ENCODE measurements around the gene SNRNP48.

Gene SNRNP48

DNA sequence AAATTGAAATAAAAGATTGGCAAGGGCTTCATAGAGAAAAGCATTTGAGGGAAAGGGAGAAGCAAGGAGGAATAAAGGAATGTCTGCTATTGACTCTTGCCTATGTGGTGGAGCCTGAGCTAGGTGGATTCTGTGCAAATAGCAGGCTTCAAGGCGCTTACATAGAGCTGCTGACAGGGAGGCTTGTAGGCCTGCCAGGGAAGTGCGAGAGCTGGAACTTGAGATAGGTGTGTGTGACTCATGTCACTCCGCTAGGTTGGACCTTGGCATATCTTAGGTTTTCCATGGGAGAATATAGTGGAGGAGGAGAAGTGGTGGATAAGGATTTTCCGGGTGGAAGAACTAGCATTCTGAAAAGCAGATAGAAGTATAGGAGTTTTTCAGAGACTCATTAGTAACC, 14.0 kb downstream of the SNRNP48 start:
- no peak for DNase-seq

DNA sequence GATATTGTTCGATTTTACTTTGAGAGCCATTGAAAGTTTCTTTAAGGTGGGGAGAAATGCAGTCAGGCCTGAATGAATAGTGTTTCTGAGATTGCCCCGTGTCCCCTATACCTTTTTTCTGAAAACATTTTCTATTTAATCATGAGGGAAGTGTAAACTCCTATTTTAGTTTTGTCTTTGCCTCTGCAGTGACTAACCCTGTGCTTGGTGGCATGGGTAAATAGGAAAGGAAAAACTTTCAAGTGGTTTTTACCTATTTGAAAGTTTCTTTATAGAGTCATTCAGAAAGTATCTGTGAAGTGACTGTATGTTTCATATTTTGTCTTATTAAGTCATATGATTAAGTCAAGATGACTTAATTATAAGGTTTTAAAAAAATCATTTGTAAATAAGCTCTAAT, 14.5 kb downstream of the SNRNP48 start:
- DNase-seq: no peak

DNA sequence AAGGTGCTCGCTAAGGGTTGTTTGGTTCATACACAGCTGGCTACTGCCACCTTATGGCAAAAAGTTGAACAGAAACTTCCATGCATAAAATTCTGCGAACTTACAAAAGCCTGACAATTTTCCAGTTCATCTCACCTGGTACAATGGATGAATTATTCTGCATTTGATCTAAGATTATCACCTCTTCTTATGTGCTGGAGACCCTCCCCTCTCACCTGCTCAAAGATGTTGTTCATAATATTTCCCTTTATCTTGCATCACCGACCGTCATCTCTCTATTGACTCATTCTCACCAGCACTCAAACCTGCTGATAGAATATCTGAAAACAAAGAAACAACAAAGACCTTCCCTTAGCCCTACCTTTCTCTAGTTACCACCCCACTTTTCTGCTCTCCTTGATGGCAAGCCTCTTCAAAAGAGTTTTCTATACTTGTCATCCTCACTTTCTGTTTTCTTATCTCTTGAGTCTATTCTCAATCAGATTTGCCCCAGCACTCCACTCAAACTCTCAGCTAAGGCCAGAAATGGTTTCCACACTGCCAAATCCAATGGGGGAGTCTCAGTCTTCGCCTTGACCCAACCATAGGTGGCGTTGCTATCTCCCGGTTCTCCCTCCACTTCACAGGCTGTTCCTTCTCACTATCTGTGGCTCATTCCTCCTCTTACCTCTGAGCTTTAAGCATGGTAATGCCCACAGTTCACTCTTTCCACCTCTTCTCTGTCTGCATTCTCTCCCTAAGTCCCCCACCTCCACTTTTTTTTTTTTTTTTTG, 25.8 kb downstream of the SNRNP48 start:
- peak; percentile 14 to 54 for DNase-seq

DNA sequence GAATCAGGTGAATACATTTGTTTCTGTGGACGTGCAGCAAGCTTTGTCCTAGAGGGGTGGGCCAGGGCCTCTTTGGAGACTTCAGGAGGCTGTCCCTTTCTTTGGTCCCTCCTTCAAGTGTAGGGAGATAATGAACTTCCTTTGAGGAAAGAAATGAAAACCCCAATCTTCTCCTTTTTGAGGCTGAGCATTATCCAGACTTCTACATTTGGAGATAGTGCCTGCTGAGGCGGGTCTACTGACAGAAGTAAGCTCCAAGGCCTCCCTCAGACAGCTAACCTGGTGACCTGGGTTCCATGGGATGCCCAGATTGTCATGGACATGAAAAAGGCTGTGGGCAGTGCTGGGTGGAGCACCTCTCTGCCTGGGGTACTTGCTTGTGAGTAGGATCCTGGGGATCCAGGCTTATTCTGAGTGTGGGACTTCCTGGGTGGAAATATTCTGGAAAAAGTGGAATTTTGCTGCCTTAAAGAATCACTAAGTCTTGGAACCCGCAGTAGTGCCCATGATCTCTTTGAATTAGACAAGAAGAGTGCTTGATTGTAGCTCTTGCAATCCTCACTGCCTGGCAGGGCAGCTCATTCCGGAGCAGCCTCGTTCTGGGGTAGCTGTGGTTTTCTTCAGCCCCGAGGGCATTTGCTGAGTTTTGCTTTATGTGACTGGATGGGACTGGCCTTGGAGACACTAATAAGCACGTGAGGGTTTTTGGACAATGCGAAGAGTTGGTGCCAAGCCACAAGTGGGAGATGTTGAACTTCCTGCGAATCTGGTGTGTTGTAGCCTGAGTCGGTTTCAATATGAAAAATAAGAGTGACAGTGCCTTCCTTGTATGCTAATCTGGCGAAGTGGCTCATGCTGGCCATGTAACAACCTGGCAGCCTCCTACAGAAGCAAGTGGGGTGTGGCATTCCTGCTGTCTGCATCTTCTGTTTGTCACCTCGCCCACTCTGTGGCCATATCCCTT, 28.1 kb downstream of the SNRNP48 start:
- DNase-seq: peak; percentile 5 to 18

DNA sequence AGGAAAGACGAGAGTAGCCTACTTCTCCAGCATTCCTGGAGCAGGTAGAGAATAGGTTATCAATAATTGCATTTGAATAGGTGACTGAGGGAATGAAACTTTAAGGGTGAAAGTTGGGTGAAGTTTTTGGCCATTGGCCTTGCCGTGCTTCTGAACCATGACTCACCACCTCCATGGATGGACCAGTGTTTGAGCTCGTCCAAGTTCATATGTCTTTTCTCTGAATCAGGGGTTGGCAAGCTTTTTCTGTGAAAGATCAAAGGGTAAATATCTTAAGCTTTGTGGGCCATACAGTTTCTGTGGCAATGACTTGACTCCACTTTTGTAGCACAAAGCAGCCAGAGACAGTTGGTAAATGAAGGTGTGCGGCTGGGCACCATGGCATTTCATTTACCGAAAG, 31.8 kb downstream of the SNRNP48 start:
- no peak for DNase-seq

DNA sequence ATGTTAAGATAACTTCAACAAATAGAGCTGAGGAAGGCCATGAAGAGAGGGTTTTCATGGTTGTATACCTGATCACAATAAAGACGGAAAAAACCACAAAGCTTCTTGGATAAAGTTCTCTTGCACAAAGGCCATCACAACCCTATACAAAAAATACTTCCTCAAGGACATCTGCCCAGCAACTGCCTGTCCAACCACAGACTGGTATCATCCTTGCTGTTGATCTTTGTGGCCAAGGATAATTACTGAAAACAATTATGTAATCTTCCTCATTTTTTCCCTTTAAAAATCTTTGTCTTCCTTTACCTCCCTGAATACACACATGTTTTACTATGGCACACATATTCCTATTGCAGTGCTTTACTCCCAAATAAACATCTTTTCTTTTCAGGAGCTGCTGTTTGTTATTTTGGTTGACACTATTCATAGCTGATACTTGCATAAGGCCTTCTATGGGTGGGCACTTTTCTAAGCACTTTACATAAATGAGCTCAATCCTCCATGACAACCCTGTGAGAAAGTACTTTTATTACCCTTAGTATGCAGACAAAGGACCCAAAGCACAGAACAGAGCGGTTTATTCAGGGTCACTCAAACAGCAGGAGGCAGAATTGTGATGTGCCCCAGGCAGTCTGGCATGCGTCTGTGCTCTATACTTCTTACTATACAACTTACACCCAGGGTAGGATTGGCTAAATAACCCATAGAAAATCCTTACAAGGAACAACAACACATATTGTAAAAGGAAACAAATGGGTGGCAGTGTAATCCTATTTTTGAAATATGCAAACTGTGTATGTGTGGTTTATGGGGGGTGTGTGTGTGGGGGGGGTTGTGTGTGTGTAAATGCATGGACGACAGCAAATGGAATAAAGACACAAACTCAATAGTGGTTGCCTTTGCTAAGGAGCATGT, 35.1 kb downstream of the SNRNP48 start:
- no peak for DNase-seq

DNA sequence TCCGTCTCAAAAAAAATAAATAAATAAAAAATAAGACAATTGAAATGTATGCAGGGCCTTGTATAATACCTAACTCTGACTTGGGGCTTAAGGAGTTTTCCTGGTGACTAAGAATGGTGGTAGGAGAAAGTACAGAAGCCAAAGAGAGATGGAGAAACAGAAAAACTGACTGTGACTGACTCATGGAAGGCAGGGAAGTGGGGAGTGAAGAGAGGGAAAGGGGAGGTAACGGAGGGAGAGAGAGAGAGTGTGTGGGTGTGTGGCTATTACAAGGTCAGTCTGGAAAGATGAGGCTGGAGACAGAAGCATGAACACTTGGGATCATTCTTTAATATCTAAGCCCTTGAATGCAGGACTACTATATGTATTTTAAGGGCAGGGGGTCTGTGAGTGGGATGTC, 38.5 kb downstream of the SNRNP48 start:
- DNase-seq: no peak

DNA sequence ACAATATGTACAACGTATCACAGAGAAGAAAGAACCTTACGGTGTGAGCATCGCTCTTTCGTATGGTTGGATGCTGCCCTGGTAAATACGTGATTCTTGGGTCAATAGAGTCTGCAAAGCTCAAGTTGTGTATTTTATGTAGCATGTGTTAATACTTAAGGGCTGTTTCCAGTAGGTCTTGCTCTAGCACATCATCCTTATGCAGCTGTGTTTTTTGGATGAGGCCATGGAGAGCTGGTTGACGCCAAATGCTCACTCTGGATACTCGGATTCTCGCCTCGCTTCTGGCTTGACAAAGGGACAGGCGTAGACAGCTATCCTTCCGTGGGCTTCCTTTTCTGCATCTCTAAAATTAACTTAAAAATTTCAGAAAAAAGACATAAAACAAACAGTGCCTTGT, 38.9 kb downstream of the SNRNP48 start:
- no peak for DNase-seq

DNA sequence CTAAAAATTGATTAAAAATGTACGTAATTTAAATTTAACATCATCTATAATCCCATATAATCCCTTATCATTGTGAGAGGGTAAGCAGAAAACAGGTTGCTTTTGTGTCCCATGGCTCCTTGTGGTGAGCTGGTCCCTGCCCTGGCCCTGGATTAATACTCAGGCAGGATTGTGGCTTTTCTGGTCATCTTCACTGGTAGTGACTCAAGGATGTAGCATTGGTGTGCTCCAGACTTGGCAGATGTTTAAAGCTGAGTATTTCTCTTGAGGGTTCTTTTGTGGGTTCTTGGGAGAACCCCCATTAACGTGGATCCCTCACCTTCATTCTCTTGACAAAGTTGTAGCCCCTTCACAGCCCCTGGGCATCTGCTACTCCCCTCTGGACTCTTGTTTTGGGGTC, 39.3 kb downstream of the SNRNP48 start:
- DNase-seq: no peak

DNA sequence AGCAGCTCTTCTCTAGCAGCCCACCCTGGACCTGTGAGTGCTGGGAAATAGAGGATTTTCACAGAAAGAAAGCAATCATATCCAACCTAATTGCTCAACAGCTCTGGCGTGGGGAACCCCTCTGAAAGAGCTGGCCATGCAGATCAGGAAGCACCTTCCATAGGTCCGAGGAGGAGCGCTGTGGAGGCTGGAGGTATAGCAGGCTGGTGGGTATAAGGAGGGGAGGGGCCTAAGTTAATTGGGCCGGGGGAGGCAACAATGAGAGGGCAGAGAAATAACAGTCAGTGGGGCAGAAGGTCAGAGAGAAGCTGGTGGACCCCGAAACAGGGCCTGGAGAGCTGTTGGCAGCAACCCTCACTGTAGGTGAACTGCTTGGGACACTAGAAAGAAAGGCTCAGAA, 40.8 kb downstream of the SNRNP48 start:
- DNase-seq: no peak

DNA sequence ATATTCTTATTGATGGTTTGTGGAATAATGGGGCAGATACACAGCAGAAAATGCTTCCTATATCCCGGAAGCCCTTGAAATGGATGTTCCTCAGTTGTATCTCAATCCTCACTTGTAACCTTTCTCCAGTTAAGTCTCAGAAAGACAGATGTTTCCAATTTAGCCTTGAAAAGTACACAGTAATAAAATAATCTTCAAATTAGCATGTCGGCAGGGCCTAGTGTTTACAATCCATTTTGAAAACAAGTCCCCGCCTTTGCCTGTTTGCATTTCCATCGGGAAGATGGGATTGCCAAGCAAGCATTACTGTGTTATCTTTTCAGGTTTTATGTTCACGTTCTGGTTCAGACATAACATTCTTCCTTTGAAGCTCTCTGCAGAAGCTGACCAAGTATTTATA, 41.5 kb downstream of the SNRNP48 start:
- no peak for DNase-seq

DNA sequence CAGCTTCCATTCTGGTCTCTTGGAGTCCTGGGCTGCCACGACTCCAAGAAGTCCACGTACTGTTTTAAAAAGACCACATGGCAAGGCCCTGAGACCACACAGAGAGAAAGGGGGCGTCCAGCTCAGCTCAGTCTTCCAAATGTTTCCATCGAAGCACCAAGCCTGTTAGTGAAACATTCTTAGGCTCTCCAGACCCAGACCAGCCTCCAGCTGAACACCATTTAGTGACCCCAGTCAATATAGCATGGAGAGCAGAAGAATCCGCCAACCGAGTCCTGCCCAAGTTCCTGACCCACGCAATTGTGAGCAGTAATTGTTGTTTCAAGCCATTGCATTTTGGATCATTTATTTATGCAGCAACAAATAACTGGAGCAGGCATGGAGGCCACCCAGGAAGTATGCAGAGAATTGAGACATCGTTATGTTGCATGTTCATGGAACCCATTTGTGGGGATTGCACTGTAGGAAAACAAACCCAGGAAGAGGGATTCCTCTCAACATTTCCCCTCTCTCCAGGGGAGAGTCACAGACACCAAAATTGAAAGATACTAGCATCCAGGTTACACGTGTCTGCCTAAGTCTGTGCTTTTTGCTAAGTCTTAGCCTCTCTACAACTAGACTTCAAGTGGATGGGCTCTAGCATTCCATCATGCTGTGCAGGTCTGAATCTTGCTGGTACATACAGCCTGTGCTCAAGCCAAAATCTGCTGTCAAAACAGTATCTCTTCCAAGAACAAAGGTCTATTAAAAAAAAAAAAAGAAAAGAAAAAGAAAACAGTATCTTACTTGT, 42.7 kb downstream of the SNRNP48 start:
- DNase-seq: no peak

DNA sequence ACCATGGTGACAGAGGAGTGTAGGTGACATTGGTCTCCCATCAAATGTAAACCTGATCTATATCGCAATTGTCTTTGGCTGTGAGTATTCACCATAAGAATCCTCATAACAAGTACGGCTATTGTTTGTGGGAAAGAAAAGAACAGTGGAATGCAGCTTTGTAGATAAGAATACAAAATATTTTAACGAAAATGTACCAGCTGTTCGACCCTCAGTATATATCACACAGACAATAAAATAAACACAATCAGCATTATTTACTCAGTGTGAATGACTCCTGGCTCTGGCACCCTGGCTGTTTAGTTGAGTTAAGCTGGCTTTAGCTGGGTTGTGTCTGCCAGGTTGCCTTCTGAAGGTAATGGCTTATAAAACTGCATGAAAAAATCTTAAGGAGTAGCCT, 43.4 kb downstream of the SNRNP48 start:
- no peak for DNase-seq

DNA sequence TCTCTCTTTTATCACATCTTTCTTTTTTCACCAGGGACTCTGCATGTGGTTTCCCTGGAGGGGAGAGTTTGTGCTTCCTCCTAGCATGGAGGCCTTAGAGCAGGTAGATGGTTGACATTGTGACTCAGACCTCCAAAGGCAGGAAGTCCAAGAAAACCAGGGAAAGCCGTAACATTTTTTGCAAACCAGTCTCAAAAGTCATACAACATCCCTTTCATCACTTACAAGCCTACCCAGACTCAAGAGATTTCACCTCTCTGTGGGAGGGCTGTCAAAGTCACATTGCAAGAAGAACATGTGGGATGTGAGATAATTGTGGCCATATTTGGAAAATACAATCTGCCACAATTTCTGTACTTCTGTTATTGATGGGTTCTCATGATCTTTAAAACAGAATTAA, 46.2 kb downstream of the SNRNP48 start:
- DNase-seq: no peak

DNA sequence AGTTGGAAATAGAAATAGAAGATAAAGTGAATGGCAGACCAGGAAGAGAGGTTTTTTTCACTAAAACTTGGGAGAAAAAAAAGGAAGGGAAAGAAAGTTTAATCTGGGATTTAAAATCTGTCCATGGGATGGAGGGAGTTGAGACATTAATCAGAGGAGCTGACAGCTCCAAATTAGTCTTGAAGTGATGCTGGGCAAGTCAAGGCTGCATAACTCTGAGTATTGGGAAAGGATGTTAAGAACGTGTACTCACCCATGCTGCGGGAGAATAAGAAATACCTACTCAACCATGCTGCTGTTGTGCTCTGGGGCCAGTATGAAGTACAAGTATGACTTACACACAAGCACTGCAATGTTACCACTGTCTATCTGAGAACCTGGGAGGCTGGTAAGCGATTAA, 47.5 kb downstream of the SNRNP48 start:
- DNase-seq: no peak

DNA sequence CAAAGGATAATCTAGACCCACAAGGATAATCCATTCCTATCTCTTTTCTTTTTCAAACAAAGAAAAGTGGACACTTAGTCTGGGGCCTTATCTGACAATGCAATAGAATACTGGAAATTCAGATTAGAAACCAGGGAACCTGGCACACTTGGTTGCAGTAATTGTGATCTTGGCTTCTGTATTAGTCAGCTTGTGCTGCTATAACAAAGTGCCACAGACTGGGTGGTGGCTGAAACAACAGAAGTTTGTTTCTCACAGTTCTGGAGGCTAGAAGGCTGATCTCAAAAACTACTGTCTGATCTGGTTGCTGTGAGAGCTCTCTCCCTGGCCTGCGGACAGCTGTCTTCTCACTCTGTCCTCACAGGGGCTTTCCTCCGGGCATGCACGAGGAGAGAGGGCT, 49.4 kb downstream of the SNRNP48 start:
- no peak for DNase-seq

DNA sequence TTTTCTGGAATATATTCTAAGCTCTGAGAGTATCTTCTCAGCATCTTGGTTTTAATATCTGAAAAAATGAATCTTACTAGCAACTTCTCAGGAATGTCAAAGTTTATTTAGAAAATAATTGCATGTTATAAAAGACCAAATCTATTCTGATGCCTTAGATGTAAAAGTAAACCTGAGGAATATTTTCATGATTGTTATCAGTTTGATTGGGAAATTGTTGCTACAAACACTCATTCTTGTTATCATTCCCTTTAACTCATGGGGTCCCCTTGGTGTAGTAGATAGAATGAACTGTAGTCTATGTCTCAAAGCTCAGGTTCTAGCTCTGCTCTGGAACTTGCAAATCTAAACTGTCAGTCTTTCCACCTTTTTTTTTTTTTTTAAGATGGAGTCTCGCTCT, 50.0 kb downstream of the SNRNP48 start:
- DNase-seq: no peak

DNA sequence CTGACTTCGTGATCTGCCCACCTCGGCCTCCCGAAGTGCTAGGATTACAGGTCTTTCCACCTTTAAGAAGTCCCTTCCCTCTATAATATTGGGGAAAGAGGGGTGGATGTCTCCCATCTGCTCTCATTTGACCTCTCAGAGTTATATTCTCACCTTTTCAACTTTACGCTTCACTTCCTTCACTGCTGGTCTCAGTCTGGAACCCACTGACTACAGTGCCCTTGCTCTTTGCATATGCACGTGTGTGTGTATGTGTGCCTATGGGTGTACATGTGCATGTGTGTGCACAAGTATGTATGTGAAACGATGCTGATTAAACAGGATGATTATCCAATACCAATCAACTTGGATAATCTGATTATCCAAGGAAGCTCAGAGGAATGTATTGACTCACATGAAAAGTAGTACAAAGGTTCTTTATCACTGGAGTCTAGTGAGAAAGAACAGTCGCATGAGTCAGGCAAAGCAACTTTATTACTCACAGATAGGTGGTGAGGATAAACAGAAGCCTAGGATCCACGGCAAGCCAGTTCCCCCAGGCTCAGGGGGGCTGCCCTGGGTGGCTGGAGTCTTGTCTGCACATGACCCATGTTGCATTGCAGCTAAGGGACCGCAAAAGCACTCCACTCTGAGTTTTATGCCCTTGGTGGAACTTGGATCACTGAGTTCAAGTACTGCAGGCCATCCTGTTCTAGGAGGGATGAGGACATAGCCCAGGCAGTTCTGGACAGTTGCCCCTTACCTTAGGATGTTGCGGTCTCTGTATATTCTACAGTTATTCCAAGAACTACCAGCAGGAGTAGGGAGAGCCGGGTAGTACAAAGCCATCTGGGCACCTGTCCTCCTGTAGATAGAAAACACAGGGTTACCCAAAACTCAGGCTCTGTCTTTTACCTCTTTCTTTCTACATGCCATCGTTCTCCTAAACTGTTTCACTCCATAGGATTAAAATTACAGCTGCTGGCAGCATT, 50.9 kb downstream of the SNRNP48 start:
- DNase-seq: no peak

DNA sequence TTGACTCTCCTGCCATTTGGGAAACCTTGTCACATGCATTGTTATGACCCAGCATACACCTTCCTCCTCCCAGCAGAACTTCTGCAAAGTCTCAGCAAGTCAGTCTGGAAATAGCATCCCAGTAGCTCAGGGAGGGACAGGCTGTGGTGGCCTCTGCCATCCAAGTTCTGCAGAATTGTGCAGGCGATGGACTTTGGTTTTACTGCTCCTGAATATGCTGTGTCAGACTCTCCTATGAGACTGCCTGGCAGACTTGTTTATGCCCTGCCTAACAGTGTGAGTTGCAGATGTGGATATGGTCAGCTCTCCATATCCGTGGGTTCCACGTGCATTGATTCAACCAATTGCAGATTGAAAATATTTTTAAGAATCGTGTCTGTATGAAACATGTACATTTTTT, 52.8 kb downstream of the SNRNP48 start:
- DNase-seq: no peak

DNA sequence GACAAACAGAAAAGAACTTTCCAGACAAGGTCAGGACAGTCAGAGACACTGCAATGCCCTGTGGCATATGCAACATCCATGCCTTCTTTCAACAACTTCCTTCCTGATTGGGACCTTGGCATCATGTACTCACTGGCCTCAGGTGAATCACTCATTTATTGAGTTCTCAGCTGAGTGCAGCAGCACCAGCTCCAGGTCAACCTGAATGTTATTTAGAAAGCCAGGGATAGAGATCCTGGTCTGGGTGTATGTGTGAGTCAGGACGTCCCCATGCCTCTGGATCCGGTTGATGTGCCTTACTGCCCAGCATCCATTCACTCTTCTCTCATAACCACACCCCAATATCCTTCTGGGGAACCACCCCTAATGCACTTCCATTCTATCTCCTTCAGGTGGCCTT, 54.4 kb downstream of the SNRNP48 start:
- no peak for DNase-seq

DNA sequence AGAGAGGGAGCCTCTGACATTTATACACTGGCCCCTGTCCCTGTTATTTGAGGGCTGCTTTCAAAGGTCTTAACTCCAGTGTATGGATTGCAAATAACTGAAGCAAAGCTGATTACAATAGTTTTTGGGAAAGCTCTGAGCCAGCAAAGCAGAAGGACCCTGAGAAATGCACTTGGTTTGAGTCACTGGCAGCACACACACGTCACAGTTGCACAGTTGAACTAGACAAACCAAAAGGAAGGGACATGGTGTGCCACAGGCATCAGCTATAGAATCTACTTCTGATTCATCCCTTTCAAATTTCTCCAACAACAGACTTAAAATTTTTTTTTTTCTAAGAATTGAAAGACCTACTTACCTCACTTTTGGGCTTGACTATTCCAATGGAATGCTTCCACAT, 56.4 kb downstream of the SNRNP48 start:
- no peak for DNase-seq

Data from CD4-positive, alpha-beta T cell treated with Interleukin-1 beta for 1 hour (primary cell).